Liver (tissue), 3 donors: ENCODE results near the gene CHST12.

ENCODE experiments used
- EGR1 ChIP-seq, 2 donors: IDR thresholded peaks; 2 replicates each; pipeline ENCODE4 v1.6.1; 2016 to 2018; ENCODE audit warnings: antibody characterized with exemption in 2 of 2, low read depth in 2 of 2
- FOXA2 ChIP-seq: IDR thresholded peaks from 2 replicates; pipeline ENCODE4 v1.6.1; 2016; ENCODE audit warnings: antibody characterized with exemption
- GABPA ChIP-seq, 2 donors: IDR thresholded peaks in 1 of 2; conservative IDR thresholded peaks in 1 of 2; 2 replicates each; pipeline ENCODE4 v1.6.1; 2016; ENCODE audit warnings: antibody characterized with exemption in 2 of 2, mild to moderate bottlenecking in 1 of 2, moderate library complexity in 1 of 2
- HNF4A ChIP-seq, 2 donors: conservative IDR thresholded peaks; 2 replicates each; pipeline ENCODE4 v1.6.1; 2016; ENCODE audit warnings: antibody characterized with exemption in 2 of 2, mild to moderate bottlenecking in 2 of 2
- JUND ChIP-seq, 2 donors: IDR thresholded peaks; 2 replicates each; pipeline ENCODE4 v1.6.1; 2016; ENCODE audit warnings: antibody characterized with exemption in 2 of 2
- MAX ChIP-seq: IDR thresholded peaks from 2 replicates; pipeline ENCODE4 v1.6.1; 2016; ENCODE audit warnings: antibody characterized with exemption
- RAD21 ChIP-seq, 2 donors: IDR thresholded peaks; 2 replicates each; pipeline ENCODE4 v1.6.1; 2016; ENCODE audit warnings: antibody characterized with exemption in 2 of 2, mild to moderate bottlenecking in 2 of 2
- RXRA ChIP-seq, 2 donors: IDR thresholded peaks; 2 replicates each; pipeline ENCODE4 v1.6.1; 2017 to 2018; ENCODE audit warnings: antibody characterized with exemption in 2 of 2, mild to moderate bottlenecking in 1 of 2
- TAF1 ChIP-seq: conservative IDR thresholded peaks from 2 replicates; pipeline ENCODE4 v1.6.1; 2016; ENCODE audit warnings: antibody characterized with exemption, mild to moderate bottlenecking
- YY1 ChIP-seq: IDR thresholded peaks from 2 replicates; pipeline ENCODE4 v1.6.1; 2016; ENCODE audit warnings: antibody characterized with exemption, mild to moderate bottlenecking
- TF ChIP-seq, protein P1 (sequence below): fragments of 150-350 bp; IDR thresholded peaks from 2 replicates; pipeline ENCODE4 v1.5.1; 2017; ENCODE audit warnings: improper control_type of control experiment, low read depth, low read length; ENCODE audit not compliant: missing input control
- TF ChIP-seq, protein P2 (sequence below): IDR thresholded peaks from 2 replicates; pipeline ENCODE4 v1.6.1; 2016; ENCODE audit warnings: antibody characterized with exemption, mild to moderate bottlenecking
- TF ChIP-seq, protein P3 (sequence below): IDR thresholded peaks from 2 replicates; pipeline ENCODE4 v1.6.1; 2016; ENCODE audit warnings: antibody characterized with exemption
- donor health status: healthy.
- donor health status: healthy.

- TF ChIP-seq, protein P1, sequence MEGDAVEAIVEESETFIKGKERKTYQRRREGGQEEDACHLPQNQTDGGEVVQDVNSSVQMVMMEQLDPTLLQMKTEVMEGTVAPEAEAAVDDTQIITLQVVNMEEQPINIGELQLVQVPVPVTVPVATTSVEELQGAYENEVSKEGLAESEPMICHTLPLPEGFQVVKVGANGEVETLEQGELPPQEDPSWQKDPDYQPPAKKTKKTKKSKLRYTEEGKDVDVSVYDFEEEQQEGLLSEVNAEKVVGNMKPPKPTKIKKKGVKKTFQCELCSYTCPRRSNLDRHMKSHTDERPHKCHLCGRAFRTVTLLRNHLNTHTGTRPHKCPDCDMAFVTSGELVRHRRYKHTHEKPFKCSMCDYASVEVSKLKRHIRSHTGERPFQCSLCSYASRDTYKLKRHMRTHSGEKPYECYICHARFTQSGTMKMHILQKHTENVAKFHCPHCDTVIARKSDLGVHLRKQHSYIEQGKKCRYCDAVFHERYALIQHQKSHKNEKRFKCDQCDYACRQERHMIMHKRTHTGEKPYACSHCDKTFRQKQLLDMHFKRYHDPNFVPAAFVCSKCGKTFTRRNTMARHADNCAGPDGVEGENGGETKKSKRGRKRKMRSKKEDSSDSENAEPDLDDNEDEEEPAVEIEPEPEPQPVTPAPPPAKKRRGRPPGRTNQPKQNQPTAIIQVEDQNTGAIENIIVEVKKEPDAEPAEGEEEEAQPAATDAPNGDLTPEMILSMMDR, result no peak
- TF ChIP-seq, protein P2, sequence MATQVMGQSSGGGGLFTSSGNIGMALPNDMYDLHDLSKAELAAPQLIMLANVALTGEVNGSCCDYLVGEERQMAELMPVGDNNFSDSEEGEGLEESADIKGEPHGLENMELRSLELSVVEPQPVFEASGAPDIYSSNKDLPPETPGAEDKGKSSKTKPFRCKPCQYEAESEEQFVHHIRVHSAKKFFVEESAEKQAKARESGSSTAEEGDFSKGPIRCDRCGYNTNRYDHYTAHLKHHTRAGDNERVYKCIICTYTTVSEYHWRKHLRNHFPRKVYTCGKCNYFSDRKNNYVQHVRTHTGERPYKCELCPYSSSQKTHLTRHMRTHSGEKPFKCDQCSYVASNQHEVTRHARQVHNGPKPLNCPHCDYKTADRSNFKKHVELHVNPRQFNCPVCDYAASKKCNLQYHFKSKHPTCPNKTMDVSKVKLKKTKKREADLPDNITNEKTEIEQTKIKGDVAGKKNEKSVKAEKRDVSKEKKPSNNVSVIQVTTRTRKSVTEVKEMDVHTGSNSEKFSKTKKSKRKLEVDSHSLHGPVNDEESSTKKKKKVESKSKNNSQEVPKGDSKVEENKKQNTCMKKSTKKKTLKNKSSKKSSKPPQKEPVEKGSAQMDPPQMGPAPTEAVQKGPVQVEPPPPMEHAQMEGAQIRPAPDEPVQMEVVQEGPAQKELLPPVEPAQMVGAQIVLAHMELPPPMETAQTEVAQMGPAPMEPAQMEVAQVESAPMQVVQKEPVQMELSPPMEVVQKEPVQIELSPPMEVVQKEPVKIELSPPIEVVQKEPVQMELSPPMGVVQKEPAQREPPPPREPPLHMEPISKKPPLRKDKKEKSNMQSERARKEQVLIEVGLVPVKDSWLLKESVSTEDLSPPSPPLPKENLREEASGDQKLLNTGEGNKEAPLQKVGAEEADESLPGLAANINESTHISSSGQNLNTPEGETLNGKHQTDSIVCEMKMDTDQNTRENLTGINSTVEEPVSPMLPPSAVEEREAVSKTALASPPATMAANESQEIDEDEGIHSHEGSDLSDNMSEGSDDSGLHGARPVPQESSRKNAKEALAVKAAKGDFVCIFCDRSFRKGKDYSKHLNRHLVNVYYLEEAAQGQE, result no peak
- TF ChIP-seq, protein P3, sequence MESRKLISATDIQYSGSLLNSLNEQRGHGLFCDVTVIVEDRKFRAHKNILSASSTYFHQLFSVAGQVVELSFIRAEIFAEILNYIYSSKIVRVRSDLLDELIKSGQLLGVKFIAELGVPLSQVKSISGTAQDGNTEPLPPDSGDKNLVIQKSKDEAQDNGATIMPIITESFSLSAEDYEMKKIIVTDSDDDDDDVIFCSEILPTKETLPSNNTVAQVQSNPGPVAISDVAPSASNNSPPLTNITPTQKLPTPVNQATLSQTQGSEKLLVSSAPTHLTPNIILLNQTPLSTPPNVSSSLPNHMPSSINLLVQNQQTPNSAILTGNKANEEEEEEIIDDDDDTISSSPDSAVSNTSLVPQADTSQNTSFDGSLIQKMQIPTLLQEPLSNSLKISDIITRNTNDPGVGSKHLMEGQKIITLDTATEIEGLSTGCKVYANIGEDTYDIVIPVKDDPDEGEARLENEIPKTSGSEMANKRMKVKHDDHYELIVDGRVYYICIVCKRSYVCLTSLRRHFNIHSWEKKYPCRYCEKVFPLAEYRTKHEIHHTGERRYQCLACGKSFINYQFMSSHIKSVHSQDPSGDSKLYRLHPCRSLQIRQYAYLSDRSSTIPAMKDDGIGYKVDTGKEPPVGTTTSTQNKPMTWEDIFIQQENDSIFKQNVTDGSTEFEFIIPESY, result no peak
- no peak for TF ChIP-seq HNF4A (conservative IDR thresholded peaks at IDR 0.05)
- TF ChIP-seq RAD21 (IDR thresholded peaks at IDR 0.05), result no peak
- TF ChIP-seq RXRA (IDR thresholded peaks at IDR 0.05), result no peak
- TF ChIP-seq FOXA2, result no peak
- no peak for TF ChIP-seq EGR1 (IDR thresholded peaks at IDR 0.05; ENCODE audit: low read depth in 2 of 2)
- TF ChIP-seq TAF1, result no peak
- TF ChIP-seq GABPA (IDR thresholded peaks at IDR 0.05 in 1 of 2, conservative IDR thresholded peaks at IDR 0.05 in 1 of 2), result no peak
- no peak for TF ChIP-seq JUND (IDR thresholded peaks at IDR 0.05)
- TF ChIP-seq MAX, result no peak
- TF ChIP-seq YY1, result no peak
Measured at GRCh38 chr7:2466675-2467074, 63.3 kb downstream of the CHST12 start.
